HepG2 (cell line): ENCODE measurements around the gene FNDC8. TPM values are rescaled to one million over a fixed set of nuclear protein-coding genes. Genes with fewer than 3 reads are reported as not detected.
A peak's percentile ranks its signal among the peaks of the same experiment; 100 is the strongest.

Experiments used
- ATF1 ChIP-seq: IDR thresholded peaks from 2 replicates; pipeline ENCODE4 v1.6.1; 2016; ENCODE audit warnings: mild to moderate bottlenecking, control low read depth
- CREB3 ChIP-seq: sonication (generic); formaldehyde crosslinking; IDR thresholded peaks from 2 replicates; pipeline ENCODE4 v1.5.0; 2020; ENCODE audit warnings: missing genetic modification reagents
- FOXP4 ChIP-seq: sonication (generic); formaldehyde crosslinking; IDR thresholded peaks from 2 replicates; pipeline ENCODE4 v1.4.0; 2020; ENCODE audit warnings: missing genetic modification reagents
- HES4 ChIP-seq: sonication (generic); formaldehyde crosslinking; IDR thresholded peaks from 2 replicates; pipeline ENCODE4 v1.9.0; 2021; ENCODE audit warnings: mild to moderate bottlenecking, missing genetic modification reagents, borderline replicate concordance
- KDM5A ChIP-seq: fragments of 200-600 bp; sonication (generic); IDR thresholded peaks from 2 replicates; pipeline ENCODE4 v1.7.0; 2018; ENCODE audit warnings: antibody characterized with exemption, mild to moderate bottlenecking, low read length, borderline replicate concordance
- PAF1 ChIP-seq: IDR thresholded peaks from 2 replicates; pipeline ENCODE4 v1.6.1; 2016; ENCODE audit warnings: missing genetic modification reagents, missing compliant biosample characterization
- PITX1 ChIP-seq: sonication (generic); formaldehyde crosslinking; IDR thresholded peaks from 2 replicates; pipeline ENCODE4 v1.5.1; 2020; ENCODE audit warnings: mild to moderate bottlenecking, missing genetic modification reagents
- POLR2A ChIP-seq, 2 experiments: IDR thresholded peaks; 2 replicates each; pipeline ENCODE4 v1.6.1; 2011; ENCODE audit warnings: low read depth in 2 of 2, low read length in 2 of 2, mild to moderate bottlenecking in 1 of 2, moderate library complexity in 1 of 2; ENCODE audit not compliant: insufficient read depth in 1 of 2
- PRPF4 ChIP-seq: fragments of 200-400 bp; formaldehyde crosslinking; IDR thresholded peaks from 2 replicates; pipeline ENCODE4 v1.6.1; 2016; ENCODE audit warnings: low read length, low read depth; ENCODE audit not compliant: poor library complexity, severe bottlenecking
- RBAK ChIP-seq: sonication (generic); formaldehyde crosslinking; IDR thresholded peaks from 2 replicates; pipeline ENCODE4 v1.5.1; 2020; ENCODE audit warnings: mild to moderate bottlenecking, missing genetic modification reagents
- REPIN1 ChIP-seq: sonication (generic); formaldehyde crosslinking; IDR thresholded peaks from 2 replicates; pipeline ENCODE4 v1.8.0; 2022; ENCODE audit warnings: missing genetic modification reagents, low read depth, mild to moderate bottlenecking, borderline replicate concordance
- SOX6 ChIP-seq, 2 experiments: fragments of 450-650 bp in 1 of 2; sonication (generic) in 1 of 2; formaldehyde crosslinking in 1 of 2; IDR thresholded peaks; 2 replicates each; pipeline versions ENCODE4 v1.4.0 to v1.6.1; 2017 to 2020; ENCODE audit warnings: antibody characterized with exemption in 1 of 2, mild to moderate bottlenecking in 1 of 2, missing genetic modification reagents in 1 of 2
- SP140L ChIP-seq: sonication (generic); formaldehyde crosslinking; IDR thresholded peaks from 2 replicates; pipeline ENCODE4 v1.4.0; 2020; ENCODE audit warnings: missing genetic modification reagents, borderline replicate concordance
- ZFP1 ChIP-seq: IDR thresholded peaks from 2 replicates; pipeline ENCODE4 v1.6.1; 2016
- ZFP37 ChIP-seq: sonication (generic); formaldehyde crosslinking; IDR thresholded peaks from 2 replicates; pipeline ENCODE4 v1.4.0; 2020; ENCODE audit warnings: missing genetic modification reagents, borderline replicate concordance
- ZNF432 ChIP-seq: sonication (generic); formaldehyde crosslinking; IDR thresholded peaks from 2 replicates; pipeline ENCODE4 v1.5.0; 2020; ENCODE audit warnings: missing genetic modification reagents, mild to moderate bottlenecking, borderline replicate concordance
- ZNF784 ChIP-seq: sonication (generic); formaldehyde crosslinking; IDR thresholded peaks from 2 replicates; pipeline ENCODE4 v1.5.1; 2020; ENCODE audit warnings: missing genetic modification reagents, mild to moderate bottlenecking, borderline replicate concordance
- ZSCAN31 ChIP-seq: sonication (generic); formaldehyde crosslinking; IDR thresholded peaks from 2 replicates; pipeline ENCODE4 v1.5.0; 2020; ENCODE audit warnings: low read depth, mild to moderate bottlenecking, missing genetic modification reagents
- polyA plus RNA-seq, 8 experiments: library from polyadenylated mRNA; depleted of rRNA in 3 of 8; stranded (reverse) in 7 of 8; unstranded in 1 of 8; fragments of >200 nt; fragmentation: Illumina TruSeq in 4 of 8; extraction: Trizol in 4 of 8; gene quantifications; 2 replicates each; pipeline versions ENCODE4 v1.2.1 to v1.2.3, GENCODE V29; 2011 to 2016; ENCODE audit warnings: low read depth in 4 of 8, missing spikeins in 1 of 8, mixed read lengths in 1 of 8; ENCODE audit not compliant: insufficient read depth in 1 of 8
- total RNA-seq, 5 experiments: library from RNA; depleted of rRNA; stranded (reverse); fragments of >200 nt; fragmentation: Illumina TruSeq; extraction: Trizol; gene quantifications; 2 replicates each; pipeline ENCODE4 v1.2.3, GENCODE V29; 2016; ENCODE audit warnings: low read depth in 1 of 5
- TF ChIP-seq, protein P1 (sequence below): sonication (generic); formaldehyde crosslinking; IDR thresholded peaks from 2 replicates; pipeline ENCODE4 v1.5.0; 2020; ENCODE audit warnings: missing genetic modification reagents
- TF ChIP-seq, protein P2 (sequence below): sonication (generic); formaldehyde crosslinking; IDR thresholded peaks from 2 replicates; pipeline ENCODE4 v1.8.0; 2022; ENCODE audit warnings: mild to moderate bottlenecking, missing genetic modification reagents, moderate library complexity
- TF ChIP-seq, protein P3 (sequence below): sonication (generic); formaldehyde crosslinking; IDR thresholded peaks from 2 replicates; pipeline ENCODE4 v1.8.0; 2022; ENCODE audit warnings: missing genetic modification reagents, mild to moderate bottlenecking, borderline replicate concordance

The FNDC8 gene
- total and polyA plus RNA-seq, 2 of the 13 experiments (the other 11 are each of a cell fraction or from before 2014, with no cell fraction given) = not detected

DNA sequence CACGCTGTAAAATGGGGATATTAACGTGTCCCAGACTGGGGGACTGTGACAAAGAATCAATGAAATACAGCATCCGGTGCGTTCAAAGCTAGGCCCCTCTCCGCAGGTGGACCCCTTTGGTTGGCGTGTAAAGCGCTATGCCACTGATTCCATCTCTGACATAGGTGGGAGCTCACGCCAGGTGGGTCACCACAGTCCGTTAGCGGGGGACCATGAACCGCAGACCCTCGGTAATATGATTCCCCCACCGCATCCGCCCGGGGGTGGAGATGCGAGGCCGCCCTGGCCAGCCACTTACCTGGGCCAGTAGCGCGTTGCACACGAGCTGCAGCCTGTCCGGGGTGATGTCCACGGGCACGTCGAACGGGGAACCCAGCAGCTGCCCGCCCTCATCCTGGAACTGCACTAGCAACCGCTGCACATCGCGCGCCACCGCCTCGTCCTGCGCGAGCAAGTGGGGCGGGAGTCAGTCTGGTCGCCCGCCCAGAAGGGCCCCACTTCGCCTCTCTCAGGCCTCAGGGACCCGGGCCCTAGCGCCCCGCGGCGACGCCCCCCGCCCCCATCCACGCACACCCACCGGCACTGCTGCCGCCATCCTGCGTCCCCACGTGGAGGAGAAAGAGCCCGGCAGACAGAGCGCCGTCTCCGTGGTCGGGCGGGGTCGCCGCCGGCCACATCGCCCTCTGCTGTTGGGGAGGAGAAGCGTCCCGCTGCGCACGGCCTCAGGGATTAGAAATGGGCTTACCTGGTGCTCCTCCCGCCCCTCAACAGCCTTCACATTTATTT is 20.5 kb downstream of the FNDC8 start, which contains the start of gene NLE1 (continued):
- TF ChIP-seq, protein P1, sequence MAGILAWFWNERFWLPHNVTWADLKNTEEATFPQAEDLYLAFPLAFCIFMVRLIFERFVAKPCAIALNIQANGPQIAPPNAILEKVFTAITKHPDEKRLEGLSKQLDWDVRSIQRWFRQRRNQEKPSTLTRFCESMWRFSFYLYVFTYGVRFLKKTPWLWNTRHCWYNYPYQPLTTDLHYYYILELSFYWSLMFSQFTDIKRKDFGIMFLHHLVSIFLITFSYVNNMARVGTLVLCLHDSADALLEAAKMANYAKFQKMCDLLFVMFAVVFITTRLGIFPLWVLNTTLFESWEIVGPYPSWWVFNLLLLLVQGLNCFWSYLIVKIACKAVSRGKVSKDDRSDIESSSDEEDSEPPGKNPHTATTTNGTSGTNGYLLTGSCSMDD (CRISPR knock-in tag) = no peak
- TF ChIP-seq, protein P2, sequence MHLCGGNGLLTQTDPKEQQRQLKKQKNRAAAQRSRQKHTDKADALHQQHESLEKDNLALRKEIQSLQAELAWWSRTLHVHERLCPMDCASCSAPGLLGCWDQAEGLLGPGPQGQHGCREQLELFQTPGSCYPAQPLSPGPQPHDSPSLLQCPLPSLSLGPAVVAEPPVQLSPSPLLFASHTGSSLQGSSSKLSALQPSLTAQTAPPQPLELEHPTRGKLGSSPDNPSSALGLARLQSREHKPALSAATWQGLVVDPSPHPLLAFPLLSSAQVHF = peak; percentile 88
- TF ChIP-seq PRPF4 = no peak
- TF ChIP-seq ZNF432 = 0 out of 2 replicates have a peak, but pooled peaks have one; percentile 74
- TF ChIP-seq ZFP1 (CRISPR knock-in tag) = no peak; the same call in 1 of the 2 replicates
- TF ChIP-seq PAF1 (CRISPR knock-in tag) = no peak
- peak; percentile 94 for TF ChIP-seq REPIN1
- peak; percentile 43 to 75; a peak in 3 of 4 replicates for TF ChIP-seq POLR2A (IDR thresholded peaks at IDR 0.05; ENCODE audit: insufficient read depth in 1 of 2, low read depth in 2 of 2, low read length in 2 of 2)
- no peak for TF ChIP-seq SOX6 (IDR thresholded peaks at IDR 0.05)
- peak; percentile 55 for TF ChIP-seq SOX6 (CRISPR knock-in tag; IDR thresholded peaks at IDR 0.05)
- TF ChIP-seq ZSCAN31 = no peak; the same call in 1 of the 2 replicates
- 0 out of 2 replicates have a peak, but pooled peaks have one; percentile 34 for TF ChIP-seq FOXP4
- TF ChIP-seq RBAK (CRISPR knock-in tag) = no peak
- no peak for TF ChIP-seq CREB3
- TF ChIP-seq KDM5A = peak; percentile 69
- TF ChIP-seq ZNF784 = 0 out of 2 replicates have a peak, but pooled peaks have one; percentile 51
- TF ChIP-seq, protein P3, sequence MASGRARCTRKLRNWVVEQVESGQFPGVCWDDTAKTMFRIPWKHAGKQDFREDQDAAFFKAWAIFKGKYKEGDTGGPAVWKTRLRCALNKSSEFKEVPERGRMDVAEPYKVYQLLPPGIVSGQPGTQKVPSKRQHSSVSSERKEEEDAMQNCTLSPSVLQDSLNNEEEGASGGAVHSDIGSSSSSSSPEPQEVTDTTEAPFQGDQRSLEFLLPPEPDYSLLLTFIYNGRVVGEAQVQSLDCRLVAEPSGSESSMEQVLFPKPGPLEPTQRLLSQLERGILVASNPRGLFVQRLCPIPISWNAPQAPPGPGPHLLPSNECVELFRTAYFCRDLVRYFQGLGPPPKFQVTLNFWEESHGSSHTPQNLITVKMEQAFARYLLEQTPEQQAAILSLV = peak; percentile 68
- no peak for TF ChIP-seq ATF1 (CRISPR knock-in tag)
- TF ChIP-seq ZFP37 (CRISPR knock-in tag) = 0 out of 2 replicates have a peak, but pooled peaks have one; percentile 62
- TF ChIP-seq SP140L (CRISPR knock-in tag) = no peak
- TF ChIP-seq PITX1 (CRISPR knock-in tag) = peak; percentile 89
- TF ChIP-seq HES4 (CRISPR knock-in tag) = peak; percentile 69; the same call in 1 of the 2 replicates
